Bronchial epithelial cell (primary cell): ENCODE data around the gene SLC38A3. TPM values are rescaled to one million over a fixed set of nuclear protein-coding genes. Genes with fewer than 3 reads are reported as not detected.

Source experiments
- DNase-seq: peaks from one replicate; pipeline ENCODE4 v3.0.0-alpha.2; 2010; ENCODE audit warnings: low read depth
- FAIRE-seq: peaks from 2 replicates; lab custom pipeline; 2011; peaks lifted over from hg19 to GRCh38; lab: Jason Lieb, UNC
- H3K27me3 ChIP-seq: 2 replicates; pipeline ENCODE4 v1.5.1; 2011; ENCODE audit warnings: low read length; ENCODE audit not compliant: control insufficient read depth, insufficient read depth
- H3K36me3 ChIP-seq: 2 replicates; pipeline ENCODE4 v1.5.1; 2011; ENCODE audit warnings: low read length; ENCODE audit not compliant: control insufficient read depth, insufficient read depth
- H3K4me3 ChIP-seq: 2 replicates; pipeline ENCODE4 v1.5.1; 2011; ENCODE audit warnings: mild to moderate bottlenecking, low read depth, low read length, control low read depth
- total RNA-seq: library from RNA; depleted of rRNA; stranded (reverse); fragments of >200 nt; gene quantifications from 2 replicates; pipeline ENCODE4 v1.2.1, GENCODE V29; 2014
- TF ChIP-seq, protein P1 (sequence below): IDR thresholded peaks from 2 replicates; pipeline ENCODE4 v1.5.1; 2011; ENCODE audit warnings: mild to moderate bottlenecking, moderate library complexity, low read length, control low read depth, inconsistent platforms; ENCODE audit not compliant: insufficient read depth, severe bottlenecking

SLC38A3 gene
- total RNA-seq, 1 donor from 2014 or later = not detected

GRCh38 chr3:50201573-50202315 is 3.3 kb upstream of the SLC38A3 start:
- no peaks in the 10 kb centered on the region for H3K36me3 ChIP-seq
- peak; percentile 23 for FAIRE-seq
- DNase-seq = no peak
- TF ChIP-seq, protein P1, sequence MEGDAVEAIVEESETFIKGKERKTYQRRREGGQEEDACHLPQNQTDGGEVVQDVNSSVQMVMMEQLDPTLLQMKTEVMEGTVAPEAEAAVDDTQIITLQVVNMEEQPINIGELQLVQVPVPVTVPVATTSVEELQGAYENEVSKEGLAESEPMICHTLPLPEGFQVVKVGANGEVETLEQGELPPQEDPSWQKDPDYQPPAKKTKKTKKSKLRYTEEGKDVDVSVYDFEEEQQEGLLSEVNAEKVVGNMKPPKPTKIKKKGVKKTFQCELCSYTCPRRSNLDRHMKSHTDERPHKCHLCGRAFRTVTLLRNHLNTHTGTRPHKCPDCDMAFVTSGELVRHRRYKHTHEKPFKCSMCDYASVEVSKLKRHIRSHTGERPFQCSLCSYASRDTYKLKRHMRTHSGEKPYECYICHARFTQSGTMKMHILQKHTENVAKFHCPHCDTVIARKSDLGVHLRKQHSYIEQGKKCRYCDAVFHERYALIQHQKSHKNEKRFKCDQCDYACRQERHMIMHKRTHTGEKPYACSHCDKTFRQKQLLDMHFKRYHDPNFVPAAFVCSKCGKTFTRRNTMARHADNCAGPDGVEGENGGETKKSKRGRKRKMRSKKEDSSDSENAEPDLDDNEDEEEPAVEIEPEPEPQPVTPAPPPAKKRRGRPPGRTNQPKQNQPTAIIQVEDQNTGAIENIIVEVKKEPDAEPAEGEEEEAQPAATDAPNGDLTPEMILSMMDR = no peak
- peaks cover 24% of the 10 kb centered on the region for H3K27me3 ChIP-seq
- H3K4me3 ChIP-seq = no peak overlapping the region

DNA sequence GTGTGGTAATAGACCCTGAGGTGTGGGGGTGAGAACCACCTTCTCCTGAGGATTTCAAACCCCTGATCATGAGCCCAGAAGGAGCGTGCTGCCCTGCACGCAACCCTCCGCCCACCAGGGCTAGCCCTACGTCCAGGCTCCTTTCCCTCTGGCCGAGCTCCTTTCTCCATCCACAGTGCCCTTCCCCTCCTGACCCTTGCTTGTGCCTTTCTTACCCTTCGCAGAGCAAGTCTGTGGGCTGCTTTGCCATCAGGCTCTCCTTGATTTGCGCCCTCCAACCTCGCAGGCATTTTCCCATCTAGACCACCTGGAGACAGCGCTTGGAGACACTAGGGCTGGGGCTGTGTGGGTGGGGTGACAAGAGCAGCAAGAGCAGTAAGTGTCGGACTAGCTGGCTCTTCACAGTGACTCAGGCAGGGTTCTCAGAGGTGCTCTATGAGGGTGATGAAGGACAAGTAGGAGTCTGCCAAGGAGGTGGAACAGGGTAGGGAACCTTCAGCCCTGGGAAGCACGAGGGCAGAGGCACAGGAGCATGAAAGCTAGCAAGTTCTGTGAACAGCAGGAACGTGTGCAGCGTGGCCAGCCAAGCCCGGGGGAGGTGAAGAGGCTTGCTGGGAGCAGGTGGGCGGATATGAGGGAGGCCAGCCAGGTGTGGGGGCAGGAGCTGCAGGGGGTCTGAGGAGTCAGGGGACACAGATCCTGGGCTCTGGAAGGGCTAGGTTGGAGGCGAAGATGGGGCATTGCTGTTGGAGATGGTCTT is 2.5 kb upstream of the SLC38A3 start:
- DNase-seq = no peak
- no peak for FAIRE-seq
- TF ChIP-seq, protein P1 = no peak
- no peaks in the 10 kb centered on the region for H3K36me3 ChIP-seq
- peaks cover 24% of the 10 kb centered on the region for H3K27me3 ChIP-seq
- no peak overlapping the region for H3K4me3 ChIP-seq

- H3K36me3 ChIP-seq = no peaks in the 10 kb centered on the region
- TF ChIP-seq, protein P1 = no peak
- H3K4me3 ChIP-seq = no peak overlapping the region
- no peak for DNase-seq
- no peak for FAIRE-seq
- peaks cover 24% of the 10 kb centered on the region for H3K27me3 ChIP-seq
These were observed 1.8 kb upstream of the SLC38A3 start for GRCh38 chr3:50203113-50203808.

DNA sequence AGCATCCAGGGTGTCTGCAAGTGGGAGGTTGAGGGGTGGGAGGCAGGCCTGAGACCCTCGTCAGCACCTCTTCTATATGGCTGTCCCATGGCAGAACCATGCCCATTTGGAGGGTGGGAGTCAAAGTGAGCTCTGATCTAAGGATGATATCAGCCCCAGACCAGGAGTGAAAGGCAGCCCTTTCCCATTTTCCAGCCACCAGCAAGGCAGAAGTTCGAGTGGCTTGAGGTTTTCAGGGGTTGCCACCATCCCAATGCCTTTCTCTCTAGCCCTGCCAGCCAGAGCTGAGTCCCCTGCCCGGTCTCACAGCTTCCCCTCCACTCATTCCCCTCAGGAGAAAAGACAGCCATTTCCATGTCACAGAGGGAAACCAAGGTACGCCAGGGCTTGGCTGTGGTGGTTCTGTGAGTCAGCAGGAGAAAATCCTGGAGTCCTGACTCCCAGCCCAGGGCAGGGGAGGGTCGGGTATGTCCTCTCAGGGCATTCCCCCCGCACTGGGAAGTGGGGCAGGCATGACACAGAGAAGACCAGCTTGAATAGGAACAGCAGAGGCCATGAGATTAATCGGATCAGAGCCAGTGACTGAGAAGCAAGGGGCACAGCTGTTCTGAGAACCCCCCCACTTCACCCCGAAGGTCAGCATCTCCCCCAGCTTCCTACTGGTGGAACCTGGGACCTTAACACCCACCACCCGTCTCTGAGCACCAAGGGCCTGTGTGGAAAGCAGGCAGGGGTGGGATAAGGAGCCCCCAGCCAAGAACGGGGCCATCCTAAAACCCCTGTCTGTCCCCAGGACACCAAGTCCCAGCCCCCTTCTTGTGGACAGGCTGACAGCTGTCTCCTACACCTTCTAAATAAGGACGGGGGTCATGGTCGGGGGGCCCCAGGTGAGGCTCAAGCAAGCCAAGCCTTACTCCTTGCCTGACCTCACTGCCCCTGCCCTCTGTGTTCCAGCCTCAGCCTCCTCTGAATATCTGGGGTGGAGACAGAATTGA is 965 bp upstream of the SLC38A3 start:
- FAIRE-seq = no peak
- Histone ChIP-seq H3K4me3 (no peak overlapping the region), H3K36me3 (no peaks in the 10 kb centered on the region), H3K27me3 (peaks cover 24% of the 10 kb centered on the region)
- no peak for DNase-seq
- TF ChIP-seq, protein P1 = no peak
